Gastrocnemius medialis (tissue), 4 donors: ENCODE measurements around the gene WDR45. TPM values are rescaled to one million over a fixed set of nuclear protein-coding genes. Genes with fewer than 3 reads are reported as not detected.

Experiments
- ATAC-seq, 2 donors: fragments of 150-250 bp; one replicate each; pipeline ENCODE4 v1.9.1; 2016
- DNase-seq, 2 donors: peaks; one replicate each; pipeline ENCODE4 v3.0.0-alpha.2; 2019
- H3K27ac ChIP-seq, 4 donors: fragments of 200-600 bp; sonication (generic); 1 replicate in 1 of 4; 2 replicates in 3 of 4; pipeline ENCODE4 v1.5.1; 2016 to 2018; ENCODE audit warnings: mild to moderate bottlenecking in 2 of 4, moderate library complexity in 1 of 4
- H3K27me3 ChIP-seq, 3 donors: fragments of 200-600 bp; sonication (generic) in 2 of 3; 1 replicate in 1 of 3; 2 replicates in 2 of 3; pipeline versions ENCODE4 v1.5.1 to v1.6.0; 2016 to 2019; ENCODE audit warnings: mild to moderate bottlenecking in 1 of 3, moderate library complexity in 1 of 3
- H3K36me3 ChIP-seq, 2 donors: fragments of 200-600 bp; sonication (generic) in 1 of 2; one replicate each; pipeline ENCODE4 v1.5.1; 2017 to 2018
- H3K4me1 ChIP-seq, 2 donors: fragments of 200-600 bp; sonication (generic) in 1 of 2; one replicate each; pipeline ENCODE4 v1.5.1; 2016 to 2017; ENCODE audit warnings: mild to moderate bottlenecking in 2 of 2
- H3K4me3 ChIP-seq, 4 donors: fragments of 200-600 bp; sonication (generic) in 3 of 4; 1 replicate in 1 of 4; 2 replicates in 3 of 4; pipeline ENCODE4 v1.5.1; 2016 to 2019; ENCODE audit warnings: mild to moderate bottlenecking in 2 of 4
- H3K9me3 ChIP-seq, 3 donors: fragments of 200-600 bp; sonication (generic) in 2 of 3; 1 replicate in 1 of 3; 2 replicates in 2 of 3; pipeline ENCODE4 v1.5.1; 2016 to 2019
- POLR2A ChIP-seq, 2 donors: fragments of 450-650 bp; IDR thresholded peaks; one replicate each; pipeline ENCODE4 v1.6.1; 2017; ENCODE audit warnings: antibody characterized with exemption in 2 of 2, mild to moderate bottlenecking in 2 of 2, moderate library complexity in 2 of 2
- in situ Hi-C, 4 donors: fragments of 200-750 bp; cut with MboI; loops; one replicate each; pipeline versions ENCODE4 v1.15.0 to v1.8.0; 2017; ENCODE audit warnings: low sequenced_read_pairs in 4 of 4
- intact Hi-C: fragments of 100-400 bp; cut with DNase I; formaldehyde crosslinking; loops from one replicate; pipeline ENCODE4 v1.15.1; 2023; ENCODE audit warnings: low total_unique reads
- total RNA-seq, 4 donors: library from RNA; depleted of rRNA; stranded (reverse); fragments of >200 nt; gene quantifications; one replicate each; pipeline versions ENCODE4 v1.1.0 to v1.2.3, GENCODE V29; 2016
- TF ChIP-seq, protein P1 (sequence below), 5 experiments: fragments of 450-650 bp in 3 of 5; fragments of 200-600 bp in 2 of 5; sonication (generic) in 2 of 5; IDR thresholded peaks in 4 of 5; conservative IDR thresholded peaks in 1 of 5; 1 replicate in 4 of 5; 2 replicates in 1 of 5; pipeline ENCODE4 v1.5.1; 2016 to 2019; ENCODE audit warnings: antibody characterized with exemption in 5 of 5, mild to moderate bottlenecking in 3 of 5, moderate library complexity in 3 of 5

Gene WDR45
- total RNA-seq, 4 donors from 2014 or later, result 98.2 to 125 (median 105) TPM

GRCh38 chrX:49039598-49040375 is 39.9 kb downstream of the WDR45 start:
- Histone ChIP-seq H3K36me3 (peaks cover 0 to 27% of the 10 kb centered on the region in 2 donors), H3K27me3 (no peaks in the 10 kb centered on the region), H3K27ac (peak overlapping the region; percentile 93 to 100 (median 98)), H3K4me3 (peak overlapping the region; percentile 14 to 81 (median 60)), H3K9me3 (no peaks in the 10 kb centered on the region), H3K4me1 (peaks cover 9% of the 10 kb centered on the region in 2 donors)
- in situ Hi-C loops (loop anchor here in 1 of 4 donors (5.0 kb wide), 1 partner anchor 77 kb away; no protein-coding TSS in a partner anchor), intact Hi-C loops (loop anchor here (5.0 kb wide), 2 partner anchors 147 to 237 kb away; partner anchors contain the start of gene HDAC6)
- DNase-seq (peak; percentile 38 to 74), ATAC-seq (peak; percentile 34 to 37)
- peak in 1 of 2 donors; percentile 12 for TF ChIP-seq POLR2A (IDR thresholded peaks at IDR 0.05)
- TF ChIP-seq, protein P1, sequence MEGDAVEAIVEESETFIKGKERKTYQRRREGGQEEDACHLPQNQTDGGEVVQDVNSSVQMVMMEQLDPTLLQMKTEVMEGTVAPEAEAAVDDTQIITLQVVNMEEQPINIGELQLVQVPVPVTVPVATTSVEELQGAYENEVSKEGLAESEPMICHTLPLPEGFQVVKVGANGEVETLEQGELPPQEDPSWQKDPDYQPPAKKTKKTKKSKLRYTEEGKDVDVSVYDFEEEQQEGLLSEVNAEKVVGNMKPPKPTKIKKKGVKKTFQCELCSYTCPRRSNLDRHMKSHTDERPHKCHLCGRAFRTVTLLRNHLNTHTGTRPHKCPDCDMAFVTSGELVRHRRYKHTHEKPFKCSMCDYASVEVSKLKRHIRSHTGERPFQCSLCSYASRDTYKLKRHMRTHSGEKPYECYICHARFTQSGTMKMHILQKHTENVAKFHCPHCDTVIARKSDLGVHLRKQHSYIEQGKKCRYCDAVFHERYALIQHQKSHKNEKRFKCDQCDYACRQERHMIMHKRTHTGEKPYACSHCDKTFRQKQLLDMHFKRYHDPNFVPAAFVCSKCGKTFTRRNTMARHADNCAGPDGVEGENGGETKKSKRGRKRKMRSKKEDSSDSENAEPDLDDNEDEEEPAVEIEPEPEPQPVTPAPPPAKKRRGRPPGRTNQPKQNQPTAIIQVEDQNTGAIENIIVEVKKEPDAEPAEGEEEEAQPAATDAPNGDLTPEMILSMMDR (IDR thresholded peaks at IDR 0.05 in 4 of 5, conservative IDR thresholded peaks at IDR 0.05 in 1 of 5), result no peak

DNA sequence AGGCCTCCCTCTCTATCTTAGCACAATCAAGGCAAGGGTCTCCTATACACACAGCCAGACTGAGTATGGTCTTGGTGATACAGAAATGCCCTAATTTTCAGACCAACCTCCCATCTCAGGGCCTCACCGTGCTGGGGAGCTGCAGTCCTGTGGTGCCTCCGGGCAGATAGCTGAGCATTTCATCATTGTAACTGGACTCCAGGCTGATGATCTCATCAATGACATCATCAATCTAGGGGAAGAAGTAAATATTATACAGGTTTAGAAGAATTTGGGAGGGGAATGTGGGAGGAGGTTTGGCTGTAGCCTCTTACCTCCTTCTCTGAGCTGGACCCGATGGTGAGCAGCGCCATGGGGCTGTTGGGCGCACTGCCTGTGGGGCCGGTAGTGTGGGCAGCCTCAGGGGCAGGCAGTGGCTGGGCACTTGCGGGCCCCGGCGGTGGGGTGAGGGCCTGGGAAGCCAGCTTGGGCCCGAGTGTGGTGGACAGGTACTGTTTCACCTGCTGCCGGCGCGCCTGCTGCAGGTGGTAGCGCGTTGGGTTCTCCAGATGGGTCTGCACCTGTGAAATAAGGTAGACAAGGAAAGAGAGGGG is 41.7 kb downstream of the WDR45 start:
- DNase-seq, result no peak
- Histone ChIP-seq H3K27ac (no peak overlapping the region), H3K4me1 (peaks cover 9% of the 10 kb centered on the region in 2 donors), H3K36me3 (peaks cover 2 to 42% of the 10 kb centered on the region in 2 donors), H3K9me3 (no peaks in the 10 kb centered on the region), H3K4me3 (no peak overlapping the region), H3K27me3 (no peaks in the 10 kb centered on the region)
- intact Hi-C loops (no loop called here), in situ Hi-C loops (no loop called here)
- no peak for TF ChIP-seq POLR2A (IDR thresholded peaks at IDR 0.05)
- TF ChIP-seq, protein P1 (IDR thresholded peaks at IDR 0.05 in 4 of 5, conservative IDR thresholded peaks at IDR 0.05 in 1 of 5), result no peak
- no peak for ATAC-seq

GRCh38 chrX:49030283-49030682 is 49.4 kb downstream of the WDR45 start:
- DNase-seq, result no peak
- ATAC-seq, result no peak
- H3K9me3 ChIP-seq, result no peaks in the 10 kb centered on the region
- no peak overlapping the region for H3K4me3 ChIP-seq
- TF ChIP-seq POLR2A (IDR thresholded peaks at IDR 0.05), result no peak
- intact Hi-C loops (no loop called here), in situ Hi-C loops (no loop called here)
- no peaks in the 10 kb centered on the region for H3K4me1 ChIP-seq
- peaks cover 2 to 31% of the 10 kb centered on the region in 2 donors for H3K36me3 ChIP-seq
- H3K27ac ChIP-seq, result no peak overlapping the region
- no peaks in the 10 kb centered on the region for H3K27me3 ChIP-seq

DNA sequence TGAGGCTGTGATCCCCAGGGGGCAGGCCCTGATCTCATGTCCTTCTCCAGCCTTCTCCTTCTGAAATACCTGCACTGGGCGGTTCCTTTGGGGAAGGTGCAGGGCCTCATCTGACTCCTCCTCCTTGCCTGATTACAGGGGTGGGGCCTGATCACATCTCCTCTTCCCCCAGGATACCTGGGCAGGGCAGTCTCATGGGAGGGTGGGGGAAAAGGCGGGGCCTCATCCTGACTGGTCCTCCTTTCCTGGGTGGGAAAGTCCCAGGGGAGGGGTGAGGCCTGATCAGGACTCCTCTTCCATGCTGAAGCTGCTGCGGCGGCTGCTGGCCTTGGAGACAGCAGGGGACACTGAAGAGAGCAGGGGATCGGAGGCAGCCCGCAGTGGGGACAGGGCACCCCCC is 49.8 kb downstream of the WDR45 start:
- Histone ChIP-seq H3K27me3 (no peaks in the 10 kb centered on the region), H3K9me3 (no peaks in the 10 kb centered on the region), H3K4me1 (no peaks in the 10 kb centered on the region), H3K4me3 (no peak overlapping the region), H3K36me3 (peaks cover 2 to 31% of the 10 kb centered on the region in 2 donors), H3K27ac (no peak overlapping the region)
- intact Hi-C loops, result no loop called here
- DNase-seq (no peak), ATAC-seq (no peak)
- in situ Hi-C loops, result no loop called here
- no peak for TF ChIP-seq POLR2A (IDR thresholded peaks at IDR 0.05)
- TF ChIP-seq, protein P1 (IDR thresholded peaks at IDR 0.05 in 4 of 5, conservative IDR thresholded peaks at IDR 0.05 in 1 of 5), result no peak

Other genes starting within 250 kb of the WDR45 start
- not detected for gene PCSK1N, start 244.3 kb downstream of the WDR45 start, total RNA-seq
- gene TIMM17B, start 182.1 kb downstream of the WDR45 start, total RNA-seq, result 100 to 1,000 TPM in 1 of 4 donors, 10 to 100 TPM in 3; 53.3 to 103 (median 68.5) TPM
- gene PQBP1, start 182.0 kb downstream of the WDR45 start, total RNA-seq, result 10 to 100 TPM; 61.3 to 90.4 (median 67.8) TPM
- gene SLC35A2, start 168.2 kb downstream of the WDR45 start, total RNA-seq, result 10 to 100 TPM; 12.6 to 18.7 (median 18.5) TPM
- gene PIM2, start 160.9 kb downstream of the WDR45 start, total RNA-seq, result 1 to 10 TPM; 2.3 to 3.5 (median 2.4) TPM
- gene OTUD5, start 122.3 kb downstream of the WDR45 start, total RNA-seq, result 10 to 100 TPM; 22.2 to 32.2 (median 28.5) TPM
- gene KCND1, start 108.0 kb downstream of the WDR45 start, total RNA-seq, result 1 to 10 TPM in 1 of 4 donors, under 1 TPM in 3; 0.09 to 1.2 (median 0.77) TPM
- 10 to 100 TPM in 2 of 4 donors, 1 to 10 TPM in 2; 8.6 to 19.3 (median 10.1) TPM for gene GRIPAP1, start 77.6 kb downstream of the WDR45 start, total RNA-seq
- gene TFE3, start 36.5 kb downstream of the WDR45 start, total RNA-seq, result 10 to 100 TPM; 29.3 to 44.5 (median 34.7) TPM
- under 1 TPM; 0.07 to 0.55 (median 0.40) TPM for gene CCDC120, start 20.9 kb downstream of the WDR45 start, total RNA-seq
- 1 to 10 TPM; 4.5 to 6.6 (median 4.7) TPM for gene PRAF2, start 5.9 kb downstream of the WDR45 start, total RNA-seq
- gene GPKOW, start 43.8 kb upstream of the WDR45 start, total RNA-seq, result 10 to 100 TPM; 35.2 to 41.3 (median 38.9) TPM
- gene MAGIX, start 82.9 kb upstream of the WDR45 start, total RNA-seq, result 1 to 10 TPM; 2.7 to 7.3 (median 5.3) TPM
- 10 to 100 TPM; 12.8 to 53.5 (median 32.5) TPM for gene PLP2, start 92.0 kb upstream of the WDR45 start, total RNA-seq
- gene PRICKLE3, start 106.5 kb upstream of the WDR45 start, total RNA-seq, result 10 to 100 TPM in 3 of 4 donors, 1 to 10 TPM in 1; 9.1 to 33.1 (median 21.3) TPM
- 1 to 10 TPM in 1 of 4 donors, under 1 TPM in 3; 0.15 to 3.9 (median 0.40) TPM for gene SYP, start 120.3 kb upstream of the WDR45 start, total RNA-seq
- not detected for gene CACNA1F, start 153.5 kb upstream of the WDR45 start, total RNA-seq
- 10 to 100 TPM; 11.1 to 22.0 (median 17.0) TPM for gene CCDC22, start 155.6 kb upstream of the WDR45 start, total RNA-seq
- not detected for gene FOXP3, start 184.8 kb upstream of the WDR45 start, total RNA-seq
- 10 to 100 TPM; 24.0 to 49.6 (median 34.2) TPM for gene PPP1R3F, start 189.9 kb upstream of the WDR45 start, total RNA-seq
- not detected for gene GAGE10, start 223.8 kb upstream of the WDR45 start, total RNA-seq
- gene GAGE12J, start 242.2 kb upstream of the WDR45 start, total RNA-seq, result not detected